Mammary epithelial cell (primary cell): Measurements from ENCODE around the gene THRB.

Source experiments
- EZH2 ChIP-seq: IDR thresholded peaks from 2 replicates; pipeline ENCODE4 v1.6.1; 2012; ENCODE audit warnings: low read length, inconsistent platforms, borderline replicate concordance
- TF ChIP-seq, protein P1 (sequence below), 2 donors: IDR thresholded peaks in 1 of 2; conservative IDR thresholded peaks in 1 of 2; 2 replicates each; pipeline ENCODE4 v1.5.1; 2011 to 2012; ENCODE audit warnings: inconsistent platforms in 2 of 2, low read length in 2 of 2, mild to moderate bottlenecking in 2 of 2, control low read depth in 1 of 2, low read depth in 1 of 2; ENCODE audit not compliant: insufficient read depth in 1 of 2; ENCODE audit errors: extremely low read depth in 1 of 2

DNA sequence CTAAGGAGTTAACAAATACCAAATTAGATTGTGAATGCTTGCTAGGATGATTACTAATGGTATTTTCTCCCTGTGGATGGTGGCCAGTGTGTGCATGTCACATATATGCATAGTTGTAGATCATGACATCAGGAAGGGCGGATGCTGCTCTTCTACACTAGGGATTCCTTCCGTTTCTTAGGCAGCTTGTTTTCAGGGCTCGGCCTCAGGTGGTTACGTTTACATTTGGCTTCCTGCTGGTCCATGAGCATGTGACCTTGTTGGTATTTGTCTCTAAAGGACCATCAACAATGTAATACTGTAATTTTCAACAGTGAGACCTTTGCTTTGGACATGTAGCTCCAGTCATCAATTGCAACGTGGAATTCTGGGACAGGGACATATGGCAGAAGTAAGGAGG lies 328.1 kb downstream of the THRB start:
- TF ChIP-seq, protein P1, sequence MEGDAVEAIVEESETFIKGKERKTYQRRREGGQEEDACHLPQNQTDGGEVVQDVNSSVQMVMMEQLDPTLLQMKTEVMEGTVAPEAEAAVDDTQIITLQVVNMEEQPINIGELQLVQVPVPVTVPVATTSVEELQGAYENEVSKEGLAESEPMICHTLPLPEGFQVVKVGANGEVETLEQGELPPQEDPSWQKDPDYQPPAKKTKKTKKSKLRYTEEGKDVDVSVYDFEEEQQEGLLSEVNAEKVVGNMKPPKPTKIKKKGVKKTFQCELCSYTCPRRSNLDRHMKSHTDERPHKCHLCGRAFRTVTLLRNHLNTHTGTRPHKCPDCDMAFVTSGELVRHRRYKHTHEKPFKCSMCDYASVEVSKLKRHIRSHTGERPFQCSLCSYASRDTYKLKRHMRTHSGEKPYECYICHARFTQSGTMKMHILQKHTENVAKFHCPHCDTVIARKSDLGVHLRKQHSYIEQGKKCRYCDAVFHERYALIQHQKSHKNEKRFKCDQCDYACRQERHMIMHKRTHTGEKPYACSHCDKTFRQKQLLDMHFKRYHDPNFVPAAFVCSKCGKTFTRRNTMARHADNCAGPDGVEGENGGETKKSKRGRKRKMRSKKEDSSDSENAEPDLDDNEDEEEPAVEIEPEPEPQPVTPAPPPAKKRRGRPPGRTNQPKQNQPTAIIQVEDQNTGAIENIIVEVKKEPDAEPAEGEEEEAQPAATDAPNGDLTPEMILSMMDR (conservative IDR thresholded peaks at IDR 0.05 in 1 of 2, IDR thresholded peaks at IDR 0.05 in 1 of 2; ENCODE audit: extremely low read depth in 1 of 2, insufficient read depth in 1 of 2, low read depth in 1 of 2, low read length in 2 of 2): no peak
- no peak for TF ChIP-seq EZH2
